K562 (cell line): ENCODE measurements around the gene RAI1.

ENCODE experiments used
- CBFB ChIP-seq: sonication (generic); formaldehyde crosslinking; IDR thresholded peaks from 2 replicates; pipeline ENCODE4 v1.4.0; 2020; ENCODE audit warnings: mild to moderate bottlenecking, missing genetic modification reagents
- CBX1 ChIP-seq: sonication (generic); IDR thresholded peaks from 2 replicates; pipeline ENCODE4 v1.6.1; 2016; ENCODE audit warnings: antibody characterized with exemption, low read depth, mild to moderate bottlenecking
- CEBPG ChIP-seq, 3 experiments: fragments of 200-800 bp in 1 of 3; sonication (Bioruptor generic) in 1 of 3; sonication (generic) in 1 of 3; formaldehyde crosslinking in 1 of 3; IDR thresholded peaks in 2 of 3; conservative IDR thresholded peaks in 1 of 3; 2 replicates each; pipeline versions ENCODE4 v1.6.1 to v1.8.0; 2016 to 2022; ENCODE audit warnings: missing compliant biosample characterization in 2 of 3, missing genetic modification characterization in 2 of 3, mild to moderate bottlenecking in 1 of 3, missing genetic modification reagents in 1 of 3
- CHD1 ChIP-seq: fragments of 200-600 bp; sonication (generic); IDR thresholded peaks from one replicate; pipeline ENCODE4 v1.6.1; 2012; ENCODE audit warnings: mild to moderate bottlenecking, moderate library complexity, low read length, inconsistent platforms
- CTCF ChIP-seq, 3 experiments: IDR thresholded peaks in 2 of 3; conservative IDR thresholded peaks in 1 of 3; 2 replicates each; pipeline ENCODE4 v1.5.1; 2011 to 2012; ENCODE audit warnings: low read length in 3 of 3, mild to moderate bottlenecking in 3 of 3, control low read depth in 2 of 3, improper control_type of control experiment in 1 of 3, inconsistent platforms in 1 of 3, low read depth in 1 of 3, mixed read lengths in 1 of 3, moderate library complexity in 1 of 3; ENCODE audit not compliant: insufficient read depth in 2 of 3
- DNMT1 ChIP-seq: fragments of 450-650 bp; IDR thresholded peaks from 2 replicates; pipeline ENCODE4 v1.6.1; 2016; ENCODE audit warnings: antibody characterized with exemption, mild to moderate bottlenecking
- NR3C1 ChIP-seq: sonication (generic); formaldehyde crosslinking; IDR thresholded peaks from 2 replicates; pipeline ENCODE4 v1.8.1; 2022; ENCODE audit warnings: missing genetic modification reagents
- POLR2AphosphoS5 ChIP-seq: IDR thresholded peaks from 2 replicates; pipeline ENCODE4 v1.6.1; 2011; ENCODE audit warnings: mild to moderate bottlenecking, low read depth, low read length, moderate library complexity; ENCODE audit not compliant: control insufficient read depth, insufficient read depth
- ZBTB7A ChIP-seq: IDR thresholded peaks from 2 replicates; pipeline ENCODE4 v1.6.1; 2011; ENCODE audit warnings: low read depth, mild to moderate bottlenecking, low read length, moderate library complexity, borderline replicate concordance; ENCODE audit not compliant: control insufficient read depth
- ZNF263 ChIP-seq: sonication (generic); formaldehyde crosslinking; IDR thresholded peaks from 2 replicates; pipeline ENCODE4 v1.8.0; 2022; ENCODE audit warnings: mild to moderate bottlenecking, missing genetic modification reagents, borderline replicate concordance
- ZNF431 ChIP-seq: sonication (generic); formaldehyde crosslinking; IDR thresholded peaks from 2 replicates; pipeline ENCODE4 v1.8.0; 2022; ENCODE audit warnings: mild to moderate bottlenecking, missing genetic modification reagents

DNA sequence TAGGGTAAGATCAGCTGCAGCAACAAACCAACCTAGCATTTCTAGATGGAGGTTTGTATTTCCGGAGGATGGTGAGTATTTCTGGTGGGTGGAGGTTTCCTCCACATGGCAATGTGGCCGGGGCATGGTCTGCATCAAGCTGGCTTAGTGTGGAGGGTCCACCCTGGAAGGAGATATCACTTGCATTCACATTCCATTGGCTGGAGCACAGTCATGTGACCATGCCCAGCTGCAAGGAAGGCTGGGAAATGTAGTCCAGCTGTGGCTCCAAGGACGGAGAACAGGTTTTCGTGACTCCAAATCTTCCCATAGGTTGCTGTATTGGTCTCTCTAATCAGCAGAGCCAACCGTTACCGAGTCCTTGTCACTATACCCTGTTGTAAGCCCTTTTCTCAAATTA, 68.7 kb downstream of the RAI1 start:
- no peak for TF ChIP-seq ZNF263 (CRISPR knock-in tag)
- TF ChIP-seq CEBPG (CRISPR knock-in tag; IDR thresholded peaks at IDR 0.05), result no peak
- no peak for TF ChIP-seq CEBPG (tag; conservative IDR thresholded peaks at IDR 0.05 in 1 of 2, IDR thresholded peaks at IDR 0.05 in 1 of 2)
- TF ChIP-seq POLR2AphosphoS5, result no peak
- no peak for TF ChIP-seq NR3C1 (CRISPR knock-in tag)
- no peak for TF ChIP-seq ZBTB7A
- TF ChIP-seq DNMT1, result no peak
- TF ChIP-seq CBFB (CRISPR knock-in tag), result no peak
- no peak for TF ChIP-seq ZNF431
- no peak for TF ChIP-seq CBX1
- TF ChIP-seq CHD1, result no peak
- no peak for TF ChIP-seq CTCF (IDR thresholded peaks at IDR 0.05 in 2 of 3, conservative IDR thresholded peaks at IDR 0.05 in 1 of 3; ENCODE audit: insufficient read depth in 2 of 3, low read depth in 1 of 3, low read length in 3 of 3)
